NCI-H2029 treated with DMSO at 0.1 percent for 48 hours (cell line): ENCODE measurements around the gene WSCD1.

Experiments used
- DNase-seq: peaks from one replicate; lab custom pipeline; 2025; lab: John Stamatoyannopoulos, UW

Gene WSCD1

GRCh38 chr17:6069539-6070429 is at the start of gene WSCD1:
Gene WSCD1, plus strand, starts transcription at chr17:6070379. Its CDS starts 10,280 bp downstream, at chr17:6080659.
- DNase-seq: no peak

- no peak for DNase-seq
These were observed 49.2 kb upstream of the WSCD1 start for GRCh38 chr17:6021011-6021400.

- no peak for DNase-seq
These were observed 48.6 kb upstream of the WSCD1 start for GRCh38 chr17:6021627-6022026.

GRCh38 chr17:6023036-6023831 is 46.9 kb upstream of the WSCD1 start:
- no peak for DNase-seq

GRCh38 chr17:6024576-6024975 is 45.6 kb upstream of the WSCD1 start:
- DNase-seq: no peak

DNA sequence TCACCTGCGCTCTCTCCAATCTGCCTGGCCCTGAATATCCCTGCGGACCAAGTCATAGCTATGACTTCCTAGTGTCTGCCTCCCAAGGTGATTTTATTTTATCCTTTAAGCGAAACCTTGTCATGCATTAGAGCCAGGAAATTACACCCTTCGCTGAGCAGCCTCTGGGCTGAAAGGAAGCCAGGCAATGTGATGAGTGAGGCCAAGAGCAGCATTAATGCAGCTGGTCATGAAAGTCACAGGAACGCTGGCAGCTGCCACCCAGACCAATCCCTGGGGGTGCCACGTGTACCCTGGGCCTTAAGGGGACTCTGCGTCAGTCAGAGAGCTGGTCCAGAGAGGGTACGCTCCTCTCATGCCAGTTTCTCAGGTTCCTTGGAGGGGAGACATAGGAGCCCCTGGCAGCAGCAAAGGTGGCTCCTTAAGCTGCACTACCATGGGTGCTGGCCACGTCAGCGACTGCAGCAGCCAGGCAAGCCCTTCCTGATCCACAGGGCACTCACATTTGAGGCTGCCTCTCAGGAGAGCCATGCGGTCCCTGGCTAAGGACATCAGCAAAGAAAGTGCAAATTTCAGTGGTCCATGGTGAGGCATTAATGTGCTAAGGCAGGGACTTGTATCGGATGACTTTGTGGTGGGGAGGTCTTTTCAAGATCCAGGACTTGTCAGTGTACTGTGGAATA is 42.7 kb upstream of the WSCD1 start:
- no peak for DNase-seq

DNA sequence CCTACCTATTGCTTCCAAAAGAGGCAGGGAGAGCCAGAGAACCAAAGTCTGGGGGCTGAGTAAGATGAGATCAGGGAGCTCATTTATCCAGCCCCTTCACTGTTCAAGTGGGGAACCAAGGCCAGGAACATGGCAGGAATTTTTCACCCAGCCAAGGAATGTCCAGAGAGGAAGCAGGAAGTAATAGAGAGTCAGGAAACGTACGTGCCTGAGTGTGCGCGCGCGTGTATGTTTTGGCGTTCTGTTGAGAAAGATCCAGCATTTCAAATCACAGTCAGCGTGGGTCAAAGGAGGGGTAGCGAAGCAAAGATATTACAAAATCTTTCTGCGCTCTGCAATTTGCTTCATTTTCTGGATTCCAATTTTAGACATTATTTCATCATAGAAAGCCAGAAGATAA is 41.9 kb upstream of the WSCD1 start:
- no peak for DNase-seq

DNA sequence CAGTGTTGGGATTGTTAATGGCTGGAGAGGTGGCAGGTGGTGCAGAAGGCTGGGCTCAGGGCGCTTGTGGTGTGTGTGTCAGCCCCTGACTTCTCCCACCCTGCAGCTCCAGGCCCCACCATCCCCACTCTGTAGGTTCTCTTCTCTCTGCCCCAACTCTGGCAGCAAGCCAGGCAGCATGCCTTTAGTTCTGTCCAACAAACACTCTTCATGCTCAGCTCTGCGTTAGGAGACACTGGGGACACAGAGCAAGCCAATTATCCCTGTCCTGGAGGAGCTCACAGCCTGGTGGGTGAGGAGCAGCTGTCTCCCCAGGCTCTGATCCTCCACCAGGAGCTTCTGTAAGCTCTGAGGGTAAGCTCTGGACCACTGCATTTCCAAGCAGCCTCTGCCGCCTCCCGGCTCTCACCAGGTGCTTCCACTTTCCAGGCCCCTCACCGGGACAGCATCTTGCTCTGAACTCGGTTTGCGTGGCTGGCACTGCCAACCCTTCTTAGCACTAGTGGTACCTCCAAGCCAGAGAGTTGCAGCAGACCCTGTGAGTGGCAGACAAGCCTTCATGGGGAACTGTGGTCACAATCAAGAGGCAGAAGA is 34.3 kb upstream of the WSCD1 start:
- DNase-seq: no peak

DNA sequence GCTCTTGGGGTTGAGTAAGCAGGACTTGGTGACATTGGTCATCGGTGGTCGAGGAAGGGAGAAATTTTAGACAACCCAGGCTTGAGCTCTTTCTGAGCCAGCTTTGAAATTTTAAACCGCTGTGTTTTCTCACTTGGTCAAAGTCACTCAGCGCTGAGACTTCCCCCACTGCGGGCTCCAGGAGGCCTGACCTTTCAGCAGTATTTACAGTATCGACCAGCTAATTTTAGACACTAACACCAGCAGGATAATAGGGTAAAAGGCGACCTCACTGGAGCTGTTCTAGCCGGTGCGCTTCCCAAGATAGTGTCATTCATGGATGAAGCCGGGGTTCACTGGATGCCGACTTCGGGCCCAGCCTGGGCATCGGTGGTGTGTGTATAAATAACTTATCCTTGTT is 29.7 kb upstream of the WSCD1 start:
- no peak for DNase-seq

GRCh38 chr17:6041246-6041645 is 28.9 kb upstream of the WSCD1 start:
- no peak for DNase-seq

DNA sequence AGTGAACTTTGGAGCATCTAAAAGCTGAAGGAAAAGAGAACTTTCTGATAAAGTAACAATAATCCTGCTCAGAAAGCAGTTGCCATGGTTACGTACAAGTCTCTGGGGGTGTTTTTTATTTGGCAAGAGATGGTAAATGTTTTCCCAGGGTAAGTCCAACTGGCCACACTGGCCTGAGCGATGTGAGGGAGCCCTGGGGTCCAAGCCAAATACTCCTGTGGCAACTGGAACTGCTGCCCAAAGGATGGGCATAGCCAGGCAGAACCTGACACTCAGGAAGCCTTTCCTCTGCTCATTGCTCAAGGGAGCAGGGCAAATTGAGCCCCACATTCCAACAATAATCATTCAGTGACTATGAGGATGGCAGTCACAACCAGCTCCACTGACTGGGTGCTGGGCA is 26.8 kb upstream of the WSCD1 start:
- no peak for DNase-seq

GRCh38 chr17:6044261-6044660 is 25.9 kb upstream of the WSCD1 start:
- no peak for DNase-seq

GRCh38 chr17:6045621-6046357 is 24.4 kb upstream of the WSCD1 start:
- no peak for DNase-seq

DNA sequence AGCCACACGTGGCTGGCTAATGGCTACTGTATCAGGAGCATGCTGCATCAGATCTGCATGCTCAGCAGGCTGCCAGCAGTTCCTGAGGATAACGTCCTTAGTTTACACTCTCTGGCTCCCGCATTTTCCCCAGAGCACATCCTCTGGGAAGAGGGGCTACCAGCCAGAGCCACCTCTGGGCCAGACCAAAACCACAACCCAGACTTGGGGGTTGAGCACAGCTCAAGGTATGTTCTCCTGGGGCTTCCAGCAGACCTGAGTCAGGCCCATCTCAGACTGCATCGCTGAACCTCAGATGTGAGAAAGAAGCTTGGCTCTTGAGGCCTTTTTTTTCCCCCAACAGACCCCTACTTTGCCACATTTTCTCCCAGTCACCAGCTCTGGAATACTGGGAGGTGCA is 23.7 kb upstream of the WSCD1 start:
- DNase-seq: no peak

- no peak for DNase-seq
These were observed 23.2 kb upstream of the WSCD1 start for GRCh38 chr17:6046931-6047330.

DNA sequence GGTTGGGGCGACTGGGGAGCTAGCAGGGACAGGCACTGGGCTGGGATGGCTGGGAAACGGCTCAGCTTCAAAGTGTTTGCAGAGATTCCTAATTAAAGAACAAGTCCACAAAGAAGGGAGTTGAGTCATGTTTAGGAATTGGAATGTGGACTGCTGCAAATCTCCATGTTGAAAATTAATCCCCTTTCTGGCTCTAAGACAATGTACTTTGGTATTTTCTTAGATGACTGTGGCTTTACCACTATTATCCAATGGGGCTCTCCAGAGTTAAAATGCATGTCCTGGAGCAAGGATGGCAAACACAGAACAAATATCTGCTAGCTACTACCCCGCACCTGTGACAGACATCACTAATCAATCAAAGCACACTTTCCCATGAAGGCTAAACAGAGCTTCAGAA is 22.2 kb upstream of the WSCD1 start:
- DNase-seq: no peak

- DNase-seq: no peak
These were observed 21.7 kb upstream of the WSCD1 start for GRCh38 chr17:6048486-6048885.

GRCh38 chr17:6052926-6053325 is 17.3 kb upstream of the WSCD1 start:
- DNase-seq: no peak

DNA sequence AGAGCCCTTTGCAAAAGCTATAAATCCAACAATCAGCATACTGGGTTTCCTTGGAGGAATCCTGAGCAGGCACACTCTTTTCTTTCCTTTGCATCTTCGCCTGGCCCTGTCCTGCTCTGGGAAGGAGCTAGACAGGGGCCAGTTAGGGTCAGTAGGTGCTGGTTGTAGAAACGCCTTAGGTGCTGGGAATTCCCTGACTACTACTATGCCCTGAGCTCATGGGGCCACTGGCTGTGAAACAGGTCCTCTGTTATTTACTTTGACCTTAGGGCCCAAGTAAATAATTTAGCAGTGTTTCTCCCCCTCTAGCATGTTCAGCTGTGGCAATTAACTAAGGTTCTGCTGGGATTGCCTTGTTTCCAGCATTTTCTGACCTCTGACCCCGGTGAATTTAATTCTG is 15.8 kb upstream of the WSCD1 start:
- no peak for DNase-seq

GRCh38 chr17:6056104-6056503 is 14.1 kb upstream of the WSCD1 start:
- no peak for DNase-seq

DNA sequence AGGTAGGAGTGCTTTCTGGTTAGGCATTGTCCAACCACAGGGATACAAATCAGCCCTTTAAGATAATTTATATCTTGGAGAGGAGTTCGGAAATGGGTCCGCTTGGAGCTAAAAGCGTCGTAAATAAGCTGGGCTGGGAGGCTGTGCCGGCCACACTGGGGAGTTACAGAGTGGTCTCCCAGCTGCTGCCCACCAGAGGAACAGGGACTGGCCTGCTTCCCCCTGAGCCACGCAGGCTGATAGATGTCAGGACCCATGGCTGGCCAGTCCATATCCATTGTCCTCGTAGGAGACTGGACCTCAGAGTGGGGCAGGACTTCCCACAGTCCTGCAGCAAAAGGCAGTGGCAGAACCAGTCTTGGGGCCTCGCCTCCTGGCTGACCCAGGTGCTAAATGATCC is 12.6 kb upstream of the WSCD1 start:
- DNase-seq: no peak

DNA sequence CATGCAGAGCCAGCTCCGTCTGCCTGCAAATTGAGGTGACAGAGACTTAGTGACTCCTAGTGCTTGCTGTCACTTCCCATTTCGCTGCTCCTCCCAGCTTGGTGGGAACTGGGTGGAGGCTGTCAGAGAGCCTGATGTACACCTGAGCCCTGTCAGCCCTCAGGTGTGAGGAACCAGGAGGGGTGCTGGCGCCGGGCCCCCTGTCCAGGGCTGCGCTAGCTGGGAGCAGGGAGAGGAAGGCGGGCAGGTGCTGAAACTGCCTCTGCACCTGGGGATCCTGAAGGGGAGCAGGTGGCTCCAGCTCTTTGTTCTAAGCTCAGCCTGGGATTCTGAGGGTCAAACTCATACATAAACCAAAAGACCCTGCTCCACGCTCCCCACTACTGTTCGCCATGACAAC is 10.8 kb upstream of the WSCD1 start:
- DNase-seq: no peak
